HCT116 (cell line): ENCODE measurements around the gene ASGR2. TPM values are rescaled to one million over a fixed set of nuclear protein-coding genes. Genes with fewer than 3 reads are reported as not detected.

Experiments
- ATAC-seq: fragments of 200-7000 bp; cut with Tn5 transposase; 2 replicates; pipeline ENCODE4 v1.9.1; 2020; ENCODE audit warnings: mild to moderate bottlenecking, moderate library complexity
- BruUV-seq: library from RNA; stranded (reverse); fragments of 400-500 nt; replicated peaks from 2 replicates; lab custom pipeline; 2021; lab: Mats Ljungman, UMichigan
- CTCF ChIA-PET: fragments of 300-600 bp; sonication (Branson Sonifier 250); formaldehyde crosslinking; loops from one replicate; lab custom pipeline; 2021; ENCODE audit warnings: antibody characterized with exemption; lab: Charles Lee
- POLR2A ChIA-PET: fragments of 300-600, 350-600 bp; sonication (Branson Sonifier 250); formaldehyde crosslinking; loops from one replicate; lab custom pipeline; 2021; ENCODE audit warnings: antibody characterized with exemption; lab: Charles Lee
- RAD21 ChIA-PET, 2 experiments: fragments of 300-600 bp; sonication (Branson Sonifier 250); formaldehyde crosslinking; loops; one replicate each; lab custom pipeline; 2023; ENCODE audit warnings: low total read pairs in 2 of 2; ENCODE audit not compliant: uncharacterized antibody in 2 of 2, unreplicated experiment in 2 of 2, low non-redundant PET in 1 of 2; lab: Charles Lee
- DNase-seq: peaks from one replicate; pipeline ENCODE4 v3.0.0-alpha.2; 2010; ENCODE audit warnings: low read depth, low spot score
- H2AFZ ChIP-seq: fragments of 200-600 bp; shearing (Covaris generic), sonication (generic); 2 replicates; pipeline ENCODE4 v1.6.1; 2017; ENCODE audit warnings: low read depth, mixed run types, mixed read lengths, antibody characterized with exemption, low read length; ENCODE audit not compliant: poor library complexity, severe bottlenecking
- H3K27ac ChIP-seq: 2 replicates; pipeline ENCODE4 v1.5.1; 2012; ENCODE audit warnings: low read depth, low read length
- H3K27me3 ChIP-seq: fragments of 200-600 bp; sonication (generic); 2 replicates; pipeline ENCODE4 v1.6.1; 2016; ENCODE audit warnings: mixed run types, low read length, mixed read lengths; ENCODE audit not compliant: insufficient read depth
- H3K36me3 ChIP-seq, 2 experiments: fragments of 200-500 bp in 1 of 2; fragments of 200-600 bp in 1 of 2; sonication (Bioruptor generic) in 1 of 2; sonication (generic) in 1 of 2; 2 replicates each; pipeline versions ENCODE4 v1.5.1 to v1.6.1; 2014 to 2016; ENCODE audit warnings: low read length in 2 of 2, inconsistent platforms in 1 of 2, mixed read lengths in 1 of 2, mixed run types in 1 of 2; ENCODE audit not compliant: insufficient read depth in 2 of 2, control insufficient read depth in 1 of 2
- H3K4me1 ChIP-seq, 2 experiments: fragments of 200-600 bp in 1 of 2; sonication (generic) in 1 of 2; 2 replicates each; pipeline versions ENCODE4 v1.5.1 to v1.6.1; 2012 to 2017; ENCODE audit warnings: low read length in 2 of 2, inconsistent platforms in 1 of 2, mild to moderate bottlenecking in 1 of 2, mixed read lengths in 1 of 2, mixed run types in 1 of 2, moderate library complexity in 1 of 2; ENCODE audit not compliant: insufficient read depth in 2 of 2, control insufficient read depth in 1 of 2
- H3K4me2 ChIP-seq: fragments of 200-600 bp; sonication (generic); 2 replicates; pipeline ENCODE4 v1.6.1; 2017; ENCODE audit warnings: mixed run types, low read length, mixed read lengths
- H3K4me3 ChIP-seq, 2 experiments: fragments of 200-600 bp in 1 of 2; sonication (generic) in 1 of 2; replicated peaks in 1 of 2; 2 replicates each; pipeline ENCODE4 v1.5.1; 2011 to 2016; ENCODE audit warnings: low read length in 2 of 2, control low read depth in 1 of 2, low read depth in 1 of 2, mild to moderate bottlenecking in 1 of 2, mixed read lengths in 1 of 2, mixed run types in 1 of 2
- H3K79me2 ChIP-seq: fragments of 200-600 bp; sonication (generic); 2 replicates; pipeline ENCODE4 v1.6.1; 2017; ENCODE audit warnings: mild to moderate bottlenecking, mixed run types, low read length, moderate library complexity, mixed read lengths; ENCODE audit not compliant: insufficient read depth
- H3K9ac ChIP-seq: fragments of 200-600 bp; sonication (generic); 2 replicates; pipeline ENCODE4 v1.6.1; 2016; ENCODE audit warnings: low read length, mixed read lengths
- H3K9me2 ChIP-seq: fragments of 200-600 bp; sonication (generic), shearing (Covaris generic); 2 replicates; pipeline ENCODE4 v1.6.1; 2017; ENCODE audit warnings: mixed run types, mild to moderate bottlenecking, moderate library complexity; ENCODE audit not compliant: insufficient read depth
- H3K9me3 ChIP-seq, 2 experiments: fragments of 200-500 bp in 1 of 2; fragments of 200-600 bp in 1 of 2; sonication (Bioruptor generic) in 1 of 2; sonication (generic) in 1 of 2; 2 replicates each; pipeline ENCODE4 v1.6.1; 2014 to 2017; ENCODE audit warnings: low read length in 2 of 2, mixed read lengths in 2 of 2, inconsistent platforms in 1 of 2, low read depth in 1 of 2, mild to moderate bottlenecking in 1 of 2, mixed run types in 1 of 2, moderate library complexity in 1 of 2; ENCODE audit not compliant: control insufficient read depth in 1 of 2, insufficient read depth in 1 of 2
- H4K20me1 ChIP-seq: fragments of 200-600 bp; sonication (generic), shearing (Covaris generic); 2 replicates; pipeline ENCODE4 v1.6.1; 2017; ENCODE audit warnings: mixed run types, mild to moderate bottlenecking, moderate library complexity; ENCODE audit not compliant: insufficient read depth
- ATF3 ChIP-seq: IDR thresholded peaks from 2 replicates; pipeline ENCODE4 v1.6.1; 2012
- CBX3 ChIP-seq: IDR thresholded peaks from 2 replicates; pipeline ENCODE4 v1.6.1; 2012; ENCODE audit warnings: low read depth
- CEBPB ChIP-seq: IDR thresholded peaks from 2 replicates; pipeline ENCODE4 v1.6.1; 2012; ENCODE audit warnings: low read depth
- EGR1 ChIP-seq: IDR thresholded peaks from 2 replicates; pipeline ENCODE4 v1.6.1; 2012; ENCODE audit warnings: low read depth
- ELF1 ChIP-seq: IDR thresholded peaks from 2 replicates; pipeline ENCODE4 v1.6.1; 2012; ENCODE audit warnings: low read depth, borderline replicate concordance
- EZH2 ChIP-seq: fragments of 200-600 bp; sonication (generic); IDR thresholded peaks from 2 replicates; pipeline ENCODE4 v1.6.1; 2017; ENCODE audit warnings: antibody characterized with exemption, mixed run types
- JUND ChIP-seq: IDR thresholded peaks from 2 replicates; pipeline ENCODE4 v1.6.1; 2012
- POLR2A ChIP-seq: IDR thresholded peaks from 2 replicates; pipeline ENCODE4 v1.7.0; 2011; ENCODE audit warnings: borderline replicate concordance; ENCODE audit not compliant: insufficient read depth, insufficient read length; ENCODE audit errors: extremely low read depth
- POLR2AphosphoS5 ChIP-seq: IDR thresholded peaks from 2 replicates; pipeline ENCODE4 v1.6.1; 2011; ENCODE audit warnings: mild to moderate bottlenecking, low read depth, low read length, moderate library complexity
- RAD21 ChIP-seq: IDR thresholded peaks from 2 replicates; pipeline ENCODE4 v1.6.1; 2012; ENCODE audit warnings: low read depth, mild to moderate bottlenecking
- SIN3A ChIP-seq: IDR thresholded peaks from 2 replicates; pipeline ENCODE4 v1.6.1; 2012; ENCODE audit warnings: low read depth
- SP1 ChIP-seq: IDR thresholded peaks from 2 replicates; pipeline ENCODE4 v1.6.1; 2012; ENCODE audit warnings: low read depth
- SRF ChIP-seq: IDR thresholded peaks from 2 replicates; pipeline ENCODE4 v1.6.1; 2012; ENCODE audit warnings: low read depth
- TCF7L2 ChIP-seq: IDR thresholded peaks from 2 replicates; pipeline ENCODE4 v1.7.0; 2011; ENCODE audit warnings: borderline replicate concordance, inconsistent platforms; ENCODE audit not compliant: insufficient read depth, insufficient read length; ENCODE audit errors: extremely low read depth
- YY1 ChIP-seq: IDR thresholded peaks from 2 replicates; pipeline ENCODE4 v1.6.1; 2011; ENCODE audit warnings: low read length, low read depth, moderate library complexity, mild to moderate bottlenecking; ENCODE audit not compliant: insufficient replicate concordance; ENCODE audit errors: extremely low read depth
- ZFX ChIP-seq: fragments of 450-650 bp; IDR thresholded peaks from 2 replicates; pipeline ENCODE4 v1.6.1; 2017
- ZNF274 ChIP-seq: fragments of 200-500 bp; sonication (Bioruptor generic); IDR thresholded peaks from 2 replicates; pipeline ENCODE4 v1.6.1; 2014; ENCODE audit warnings: mild to moderate bottlenecking, low read depth, low read length, inconsistent platforms
- intact Hi-C: fragments of 100-400 bp; cut with micrococcal nuclease; formaldehyde crosslinking; loops from 2 replicates; pipeline ENCODE4 v1.10.0; 2022
- total RNA-seq: library from RNA; stranded (reverse); gene quantifications from one replicate; pipeline ENCODE4 v1.2.1, GENCODE V29; 2021; ENCODE audit not compliant: unreplicated experiment
- TF ChIP-seq, protein P1 (sequence below): IDR thresholded peaks from 2 replicates; pipeline ENCODE4 v1.6.1; 2011; ENCODE audit warnings: mild to moderate bottlenecking, low read length, moderate library complexity; ENCODE audit not compliant: insufficient replicate concordance; ENCODE audit errors: extremely low read depth
- TF ChIP-seq, protein P2 (sequence below): IDR thresholded peaks from 2 replicates; pipeline ENCODE4 v1.6.1; 2012; ENCODE audit warnings: low read depth

The ASGR2 gene
- total RNA-seq, 1 experiment from 2014 or later = 0.32 TPM

- CTCF ChIA-PET = interaction anchor here (0.6 to 2.7 kb wide), 3 partner anchors 78 to 110 kb away, joined by 3 to 16 read pairs (median 3); no protein-coding TSS in a partner anchor
- Histone ChIP-seq H3K4me3 (no peak overlapping the region), H3K27me3 (no peaks in the 10 kb centered on the region), H3K79me2 (no peaks in the 10 kb centered on the region), H3K9me3 (no peaks in the 10 kb centered on the region), H3K9ac (no peak overlapping the region), H3K27ac (no peak overlapping the region), H3K9me2 (no peaks in the 10 kb centered on the region), H3K4me1 (peaks cover 0 to 8% of the 10 kb centered on the region in 2 experiments; a peak in 3 of 4 replicates), H3K36me3 (no peaks in the 10 kb centered on the region), H2AFZ (no peak overlapping the region), H4K20me1 (no peaks in the 10 kb centered on the region), H3K4me2 (no peak overlapping the region)
- RAD21 ChIA-PET = interaction anchor here in 1 of 2 experiments (0.6 kb wide), 1 partner anchor 80 kb away, joined by 6 read pairs; no protein-coding TSS in a partner anchor
- POLR2A ChIA-PET = interaction anchor here (1.0 kb wide), 1 partner anchor 93 kb away, joined by 8 read pairs; no protein-coding TSS in a partner anchor
- intact Hi-C loops = no loop called here
- DNase-seq (no peak), ATAC-seq (no peak)
- BruUV-seq = no TSS peak
- TF ChIP-seq YY1 (no peak), JUND (no peak), POLR2A (no peak), ZFX (no peak), SRF (no peak), SIN3A (no peak), RAD21 (no peak), EGR1 (no peak), ZNF274 (no peak), SP1 (no peak), CBX3 (no peak), ATF3 (no peak), ELF1 (no peak), POLR2AphosphoS5 (no peak), EZH2 (no peak), CEBPB (no peak), TCF7L2 (no peak)
- TF ChIP-seq, protein P1, sequence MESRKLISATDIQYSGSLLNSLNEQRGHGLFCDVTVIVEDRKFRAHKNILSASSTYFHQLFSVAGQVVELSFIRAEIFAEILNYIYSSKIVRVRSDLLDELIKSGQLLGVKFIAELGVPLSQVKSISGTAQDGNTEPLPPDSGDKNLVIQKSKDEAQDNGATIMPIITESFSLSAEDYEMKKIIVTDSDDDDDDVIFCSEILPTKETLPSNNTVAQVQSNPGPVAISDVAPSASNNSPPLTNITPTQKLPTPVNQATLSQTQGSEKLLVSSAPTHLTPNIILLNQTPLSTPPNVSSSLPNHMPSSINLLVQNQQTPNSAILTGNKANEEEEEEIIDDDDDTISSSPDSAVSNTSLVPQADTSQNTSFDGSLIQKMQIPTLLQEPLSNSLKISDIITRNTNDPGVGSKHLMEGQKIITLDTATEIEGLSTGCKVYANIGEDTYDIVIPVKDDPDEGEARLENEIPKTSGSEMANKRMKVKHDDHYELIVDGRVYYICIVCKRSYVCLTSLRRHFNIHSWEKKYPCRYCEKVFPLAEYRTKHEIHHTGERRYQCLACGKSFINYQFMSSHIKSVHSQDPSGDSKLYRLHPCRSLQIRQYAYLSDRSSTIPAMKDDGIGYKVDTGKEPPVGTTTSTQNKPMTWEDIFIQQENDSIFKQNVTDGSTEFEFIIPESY = no peak
- TF ChIP-seq, protein P2, sequence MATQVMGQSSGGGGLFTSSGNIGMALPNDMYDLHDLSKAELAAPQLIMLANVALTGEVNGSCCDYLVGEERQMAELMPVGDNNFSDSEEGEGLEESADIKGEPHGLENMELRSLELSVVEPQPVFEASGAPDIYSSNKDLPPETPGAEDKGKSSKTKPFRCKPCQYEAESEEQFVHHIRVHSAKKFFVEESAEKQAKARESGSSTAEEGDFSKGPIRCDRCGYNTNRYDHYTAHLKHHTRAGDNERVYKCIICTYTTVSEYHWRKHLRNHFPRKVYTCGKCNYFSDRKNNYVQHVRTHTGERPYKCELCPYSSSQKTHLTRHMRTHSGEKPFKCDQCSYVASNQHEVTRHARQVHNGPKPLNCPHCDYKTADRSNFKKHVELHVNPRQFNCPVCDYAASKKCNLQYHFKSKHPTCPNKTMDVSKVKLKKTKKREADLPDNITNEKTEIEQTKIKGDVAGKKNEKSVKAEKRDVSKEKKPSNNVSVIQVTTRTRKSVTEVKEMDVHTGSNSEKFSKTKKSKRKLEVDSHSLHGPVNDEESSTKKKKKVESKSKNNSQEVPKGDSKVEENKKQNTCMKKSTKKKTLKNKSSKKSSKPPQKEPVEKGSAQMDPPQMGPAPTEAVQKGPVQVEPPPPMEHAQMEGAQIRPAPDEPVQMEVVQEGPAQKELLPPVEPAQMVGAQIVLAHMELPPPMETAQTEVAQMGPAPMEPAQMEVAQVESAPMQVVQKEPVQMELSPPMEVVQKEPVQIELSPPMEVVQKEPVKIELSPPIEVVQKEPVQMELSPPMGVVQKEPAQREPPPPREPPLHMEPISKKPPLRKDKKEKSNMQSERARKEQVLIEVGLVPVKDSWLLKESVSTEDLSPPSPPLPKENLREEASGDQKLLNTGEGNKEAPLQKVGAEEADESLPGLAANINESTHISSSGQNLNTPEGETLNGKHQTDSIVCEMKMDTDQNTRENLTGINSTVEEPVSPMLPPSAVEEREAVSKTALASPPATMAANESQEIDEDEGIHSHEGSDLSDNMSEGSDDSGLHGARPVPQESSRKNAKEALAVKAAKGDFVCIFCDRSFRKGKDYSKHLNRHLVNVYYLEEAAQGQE = no peak
These were observed 16.8 kb upstream of the ASGR2 start for GRCh38 chr17:7131423-7131791.
